ENCODE data around the gene KCNH2.

The KCNH2 gene

GRCh38 chr7:150947761-150948651, 30.1 kb downstream of the KCNH2 start:
- DNase-seq (ENCODE audit: extremely low read depth, low read depth) = no peak
- no peak overlapping the region for H3K4me3 ChIP-seq (replicated peaks; ENCODE audit: low read depth, low read length)
- TF ChIP-seq CTCF (IDR thresholded peaks at IDR 0.05; ENCODE audit: low read depth, low read length, missing control alignments) = no peak

GRCh38 chr7:150947241-150947745, 30.8 kb downstream of the KCNH2 start:
- no peak for DNase-seq (ENCODE audit: extremely low read depth, low read depth)
- H3K4me3 ChIP-seq (replicated peaks; ENCODE audit: low read depth, low read length) = no peak overlapping the region
- no peak for TF ChIP-seq CTCF (IDR thresholded peaks at IDR 0.05; ENCODE audit: low read depth, low read length, missing control alignments)

GRCh38 chr7:150946421-150947240, 31.5 kb downstream of the KCNH2 start:
- TF ChIP-seq CTCF (IDR thresholded peaks at IDR 0.05; ENCODE audit: low read depth, low read length, missing control alignments) = no peak
- no peak overlapping the region for H3K4me3 ChIP-seq (replicated peaks; ENCODE audit: low read depth, low read length)
- DNase-seq (ENCODE audit: extremely low read depth, low read depth) = no peak

- no peak overlapping the region for H3K4me3 ChIP-seq (replicated peaks; ENCODE audit: low read depth, low read length)
- no peak for DNase-seq (ENCODE audit: extremely low read depth, low read depth)
- TF ChIP-seq CTCF (IDR thresholded peaks at IDR 0.05; ENCODE audit: low read depth, low read length, missing control alignments) = no peak
Observed at GRCh38 chr7:150945853-150946420, 32.2 kb downstream of the KCNH2 start.

GRCh38 chr7:150945171-150945852, 32.8 kb downstream of the KCNH2 start:
- TF ChIP-seq CTCF (IDR thresholded peaks at IDR 0.05; ENCODE audit: low read depth, low read length, missing control alignments) = no peak
- no peak overlapping the region for H3K4me3 ChIP-seq (replicated peaks; ENCODE audit: low read depth, low read length)
- DNase-seq (ENCODE audit: extremely low read depth, low read depth) = no peak

Measured in HFF-Myc (cell line).